ENCODE results near the gene MTCL1. TPM values are rescaled to one million over a fixed set of nuclear protein-coding genes. Genes with fewer than 3 reads are reported as not detected.

MTCL1 gene
- total and polyA plus RNA-seq, 12 donors: 0.43 to 12.5 (median 2.1) TPM

- Histone ChIP-seq H3K4me3 (no peak overlapping the region), H3K27ac (no peak overlapping the region), H3K36me3 (replicated peaks in 1 of 2) (no peaks in the 10 kb centered on the region), H3K27me3 (peaks cover 7% of the 10 kb centered on the region), H3K9me3 (replicated peaks in 1 of 3) (no peaks in the 10 kb centered on the region), H3K4me1 (replicated peaks in 1 of 2) (no peaks in the 10 kb centered on the region)
- 86 to 96% (median 91%) methylated on average over 7 of the region's 7 CpGs for WGBS, 4 donors
- intact Hi-C loops (cut with DNase I): no loop called here
- no peak for TF ChIP-seq POLR2A (IDR thresholded peaks at IDR 0.05)
- no peak for TF ChIP-seq CTCF (IDR thresholded peaks at IDR 0.05)
- DNase-seq: no peak
Observed at GRCh38 chr18:8720141-8720540, 14.8 kb downstream of the MTCL1 start.

- intact Hi-C loops (cut with DNase I): no loop called here
- H3K27ac ChIP-seq: no peak overlapping the region
- TF ChIP-seq POLR2A (IDR thresholded peaks at IDR 0.05) (no peak), CTCF (IDR thresholded peaks at IDR 0.05) (no peak)
- H3K27me3 ChIP-seq: peaks cover 7% of the 10 kb centered on the region
- H3K4me3 ChIP-seq: no peak overlapping the region
- WGBS, 4 donors: 86 to 95% (median 94%) methylated on average over 9 of the region's 9 CpGs
- H3K4me1 ChIP-seq (replicated peaks in 1 of 2): no peaks in the 10 kb centered on the region
- DNase-seq: no peak
- no peaks in the 10 kb centered on the region for H3K9me3 ChIP-seq (replicated peaks in 1 of 3)
- H3K36me3 ChIP-seq (replicated peaks in 1 of 2): no peaks in the 10 kb centered on the region
Observed at GRCh38 chr18:8721094-8721669, 15.8 kb downstream of the MTCL1 start.

GRCh38 chr18:8721716-8722115, 16.4 kb downstream of the MTCL1 start:
- no peaks in the 10 kb centered on the region for H3K9me3 ChIP-seq (replicated peaks in 1 of 3)
- no peak for DNase-seq
- 86 to 97% (median 92%) methylated on average over 4 to 5 of the region's 5 CpGs for WGBS, 4 donors
- no peak overlapping the region for H3K4me3 ChIP-seq
- intact Hi-C loops (cut with DNase I): no loop called here
- no peaks in the 10 kb centered on the region for H3K4me1 ChIP-seq (replicated peaks in 1 of 2)
- H3K27me3 ChIP-seq: peaks cover 7% of the 10 kb centered on the region
- no peak overlapping the region for H3K27ac ChIP-seq
- TF ChIP-seq CTCF (IDR thresholded peaks at IDR 0.05) (no peak), POLR2A (IDR thresholded peaks at IDR 0.05) (no peak)
- no peaks in the 10 kb centered on the region for H3K36me3 ChIP-seq (replicated peaks in 1 of 2)

- Histone ChIP-seq H3K27me3 (peaks cover 3% of the 10 kb centered on the region), H3K36me3 (replicated peaks in 1 of 2) (no peaks in the 10 kb centered on the region), H3K27ac (no peak overlapping the region), H3K4me3 (no peak overlapping the region), H3K4me1 (replicated peaks in 1 of 2) (no peaks in the 10 kb centered on the region), H3K9me3 (replicated peaks in 1 of 3) (no peaks in the 10 kb centered on the region)
- DNase-seq: no peak
- intact Hi-C loops (cut with DNase I): no loop called here
- 78 to 87% (median 85%) methylated on average over 13 of the region's 13 CpGs for WGBS, 4 donors
- TF ChIP-seq CTCF (IDR thresholded peaks at IDR 0.05): no peak
Observed at GRCh38 chr18:8722946-8723820, 17.8 kb downstream of the MTCL1 start.

Data from adrenal gland (tissue), 12 donors.